ENCODE data around the gene FAM53B.

Gene FAM53B

GRCh38 chr10:124569623-124570470 is 174.3 kb downstream of the FAM53B start:
- no peak for DNase-seq

Measured in MV-4-11 (cell line).